GM12878 (cell line): ENCODE results near the gene GPR17.

Source experiments
- ATF2 ChIP-seq: IDR thresholded peaks from 2 replicates; pipeline ENCODE4 v1.6.1; 2012; ENCODE audit warnings: low read length, inconsistent platforms
- CBFB ChIP-seq: IDR thresholded peaks from 2 replicates; pipeline ENCODE4 v1.6.1; 2016; ENCODE audit warnings: antibody characterized with exemption, low read depth
- CTCF ChIP-seq, 3 experiments: IDR thresholded peaks in 2 of 3; conservative IDR thresholded peaks in 1 of 3; 2 replicates each; pipeline ENCODE4 v1.5.1; 2011; ENCODE audit warnings: low read depth in 3 of 3, low read length in 3 of 3, mild to moderate bottlenecking in 3 of 3, control low read depth in 2 of 3, moderate library complexity in 2 of 3, inconsistent platforms in 1 of 3, mixed read lengths in 1 of 3; ENCODE audit not compliant: control insufficient read depth in 2 of 3, insufficient read depth in 1 of 3; ENCODE audit errors: extremely low read depth in 1 of 3
- EP300 ChIP-seq, 2 experiments: fragments of 150-350 bp in 1 of 2; IDR thresholded peaks; 2 replicates each; pipeline ENCODE4 v1.6.1; 2011 to 2012; ENCODE audit warnings: low read depth in 2 of 2, low read length in 2 of 2, borderline replicate concordance in 1 of 2, improper control_type of control experiment in 1 of 2, inconsistent platforms in 1 of 2; ENCODE audit not compliant: control insufficient read depth in 1 of 2
- ETV6 ChIP-seq, 2 experiments: fragments of 450-650 bp in 1 of 2; IDR thresholded peaks in 1 of 2; conservative IDR thresholded peaks in 1 of 2; 2 replicates each; pipeline ENCODE4 v1.6.1; 2014; ENCODE audit warnings: antibody characterized with exemption in 1 of 2, borderline replicate concordance in 1 of 2, low read depth in 1 of 2, mild to moderate bottlenecking in 1 of 2, moderate library complexity in 1 of 2
- EZH2 ChIP-seq: IDR thresholded peaks from 2 replicates; pipeline ENCODE4 v1.6.1; 2012; ENCODE audit warnings: low read depth, mild to moderate bottlenecking, control low read depth, inconsistent platforms, low read length, borderline replicate concordance; ENCODE audit not compliant: control insufficient read depth
- HCFC1 ChIP-seq: fragments of 150-350 bp; IDR thresholded peaks from 2 replicates; pipeline ENCODE4 v1.6.1; 2014; ENCODE audit warnings: low read length
- NBN ChIP-seq: fragments of 450-650 bp; IDR thresholded peaks from 2 replicates; pipeline ENCODE4 v1.6.1; 2016
- POLR2A ChIP-seq: IDR thresholded peaks from 2 replicates; pipeline ENCODE4 v1.6.1; 2011; ENCODE audit warnings: low read depth, mild to moderate bottlenecking, low read length
- RB1 ChIP-seq: fragments of 450-650 bp; formaldehyde crosslinking; IDR thresholded peaks from 2 replicates; pipeline ENCODE4 v1.6.1; 2017; ENCODE audit warnings: mild to moderate bottlenecking, borderline replicate concordance
- STAT3 ChIP-seq: IDR thresholded peaks from 2 replicates; pipeline ENCODE4 v1.6.1; 2011; ENCODE audit warnings: low read depth, low read length, improper control_type of control experiment
- TAF1 ChIP-seq: IDR thresholded peaks from 2 replicates; pipeline ENCODE4 v1.6.1; 2011; ENCODE audit warnings: mild to moderate bottlenecking, low read depth, low read length, borderline replicate concordance
- TCF3 ChIP-seq: IDR thresholded peaks from 2 replicates; pipeline ENCODE4 v1.6.1; 2012; ENCODE audit warnings: low read depth, mild to moderate bottlenecking, low read length, borderline replicate concordance; ENCODE audit not compliant: insufficient read depth
- YY1 ChIP-seq: IDR thresholded peaks from 2 replicates; pipeline ENCODE4 v1.6.1; 2011; ENCODE audit warnings: low read depth, mild to moderate bottlenecking, low read length

- TF ChIP-seq TCF3 (no peak), CTCF (IDR thresholded peaks at IDR 0.05 in 2 of 3, conservative IDR thresholded peaks at IDR 0.05 in 1 of 3; ENCODE audit: control insufficient read depth in 2 of 3, extremely low read depth in 1 of 3, insufficient read depth in 1 of 3, low read depth in 3 of 3, low read length in 3 of 3) (no peak), YY1 (no peak), NBN (no peak), TAF1 (no peak), EZH2 (no peak), POLR2A (no peak), ATF2 (no peak), CBFB (no peak), RB1 (no peak), STAT3 (no peak), ETV6 (conservative IDR thresholded peaks at IDR 0.05 in 1 of 2, IDR thresholded peaks at IDR 0.05 in 1 of 2; ENCODE audit: borderline replicate concordance in 1 of 2, low read depth in 1 of 2) (no peak), HCFC1 (no peak), EP300 (IDR thresholded peaks at IDR 0.05; ENCODE audit: borderline replicate concordance in 1 of 2, control insufficient read depth in 1 of 2, low read depth in 2 of 2, low read length in 2 of 2) (no peak)
Measured at GRCh38 chr2:127626175-127626574, 19.8 kb upstream of the GPR17 start.
